Mucosa of rectum (tissue), 2 donors: ENCODE data around the gene ACOT4.
"Not testable (repeated sequence)": the region's sequence is repeated elsewhere in the genome, so short reads cannot be mapped to it uniquely, and the experiment has no call there.

ENCODE experiments used
- H3K27ac ChIP-seq, 2 donors: one replicate each; pipeline ENCODE4 v1.7.0; 2013; ENCODE audit warnings: inconsistent platforms in 2 of 2, low read depth in 2 of 2, low read length in 2 of 2
- H3K27me3 ChIP-seq, 2 donors: one replicate each; pipeline ENCODE4 v1.7.0; 2013; ENCODE audit warnings: low read length in 2 of 2; ENCODE audit not compliant: control insufficient read depth in 2 of 2, insufficient read depth in 2 of 2
- H3K36me3 ChIP-seq, 2 donors: one replicate each; pipeline ENCODE4 v1.7.0; 2013; ENCODE audit warnings: low read length in 2 of 2; ENCODE audit not compliant: control insufficient read depth in 2 of 2, insufficient read depth in 2 of 2
- H3K4me1 ChIP-seq, 2 donors: one replicate each; pipeline ENCODE4 v1.7.0; 2013; ENCODE audit warnings: low read length in 2 of 2, mild to moderate bottlenecking in 1 of 2; ENCODE audit not compliant: control insufficient read depth in 2 of 2, insufficient read depth in 2 of 2
- H3K4me3 ChIP-seq, 2 donors: one replicate each; pipeline ENCODE4 v1.7.0; 2013; ENCODE audit warnings: low read length in 2 of 2
- H3K9ac ChIP-seq, 2 donors: one replicate each; pipeline ENCODE4 v1.7.0; 2013; ENCODE audit warnings: low read length in 2 of 2, low read depth in 1 of 2, mild to moderate bottlenecking in 1 of 2
- H3K9me3 ChIP-seq, 2 donors: one replicate each; pipeline ENCODE4 v1.7.0; 2013; ENCODE audit warnings: low read length in 2 of 2; ENCODE audit not compliant: control insufficient read depth in 2 of 2
- donor health status: healthy.
- donor health status: Normal muscosa, but diverticular disease.

The ACOT4 gene

GRCh38 chr14:73566431-73566830 is 25.2 kb upstream of the ACOT4 start:
- H3K4me1 ChIP-seq: peaks cover 4 to 16% of the 10 kb centered on the region in 2 donors
- not testable (repeated sequence) for H3K27me3 ChIP-seq, H3K9ac ChIP-seq, H3K9me3 ChIP-seq, H3K36me3 ChIP-seq, H3K4me3 ChIP-seq, H3K27ac ChIP-seq

GRCh38 chr14:73566935-73567334 is 24.7 kb upstream of the ACOT4 start:
- H3K9ac ChIP-seq, H3K27me3 ChIP-seq, H3K9me3 ChIP-seq, H3K27ac ChIP-seq, H3K4me3 ChIP-seq, H3K36me3 ChIP-seq: not testable (repeated sequence)
- H3K4me1 ChIP-seq: peaks cover 4 to 16% of the 10 kb centered on the region in 2 donors

GRCh38 chr14:73567358-73567757 is 24.3 kb upstream of the ACOT4 start:
- Histone ChIP-seq H3K27ac (no peak overlapping the region), H3K27me3 (no peaks in the 10 kb centered on the region), H3K9ac (peak overlapping the region in 1 of 2 donors; percentile 94), H3K36me3 (no peaks in the 10 kb centered on the region), H3K9me3 (no peaks in the 10 kb centered on the region), H3K4me3 (peak overlapping the region in 1 of 2 donors; percentile 89), H3K4me1 (peaks cover 4 to 16% of the 10 kb centered on the region in 2 donors)

- H3K9ac ChIP-seq: peak overlapping the region; percentile 92 to 94
- H3K4me3 ChIP-seq: peak overlapping the region; percentile 83 to 89
- H3K4me1 ChIP-seq: peaks cover 4 to 16% of the 10 kb centered on the region in 2 donors
- no peaks in the 10 kb centered on the region for H3K9me3 ChIP-seq
- H3K27me3 ChIP-seq: no peaks in the 10 kb centered on the region
- H3K36me3 ChIP-seq: no peaks in the 10 kb centered on the region
- H3K27ac ChIP-seq: peak overlapping the region; percentile 92 to 95
Measured at GRCh38 chr14:73567951-73568885, 23.5 kb upstream of the ACOT4 start.

- Histone ChIP-seq H3K9ac (peak overlapping the region; percentile 92 to 94), H3K4me3 (peak overlapping the region; percentile 83 to 89)
Measured at GRCh38 chr14:73568886-73569184, 22.8 kb upstream of the ACOT4 start.

GRCh38 chr14:73569185-73569958 is 22.3 kb upstream of the ACOT4 start, which contains the start of gene ACOT2:
ACOT2 (plus strand) TSS chr14:73569213; CDS start chr14:73569241, 28 bp downstream.
- H3K27me3 ChIP-seq, H3K36me3 ChIP-seq, H3K9me3 ChIP-seq: not testable (repeated sequence)
- peak within 1 kb of the TSS; percentile 83 to 89 for H3K4me3 ChIP-seq
- H3K9ac ChIP-seq: peak within 1 kb of the TSS; percentile 92 to 94
- peaks cover 4 to 16% of the 10 kb centered on the region in 2 donors for H3K4me1 ChIP-seq
- H3K27ac ChIP-seq: peak within 1 kb of the TSS; percentile 92 to 95

More at GRCh38 chr14:73568886-73569184, 22.8 kb upstream of the ACOT4 start:
- not testable (repeated sequence) for H3K27me3 ChIP-seq, H3K36me3 ChIP-seq, H3K9me3 ChIP-seq
- Histone ChIP-seq H3K4me1 (peaks cover 4 to 16% of the 10 kb centered on the region in 2 donors), H3K27ac (peak overlapping the region; percentile 92 to 95)

- not testable (repeated sequence) for H3K36me3 ChIP-seq, H3K27me3 ChIP-seq, H3K9ac ChIP-seq, H3K4me3 ChIP-seq, H3K9me3 ChIP-seq, H3K27ac ChIP-seq
- peaks cover 4 to 16% of the 10 kb centered on the region in 2 donors for H3K4me1 ChIP-seq
Measured at GRCh38 chr14:73570913-73571312, 20.8 kb upstream of the ACOT4 start.

- not testable (repeated sequence) for H3K9me3 ChIP-seq, H3K27ac ChIP-seq, H3K27me3 ChIP-seq, H3K36me3 ChIP-seq, H3K4me1 ChIP-seq, H3K9ac ChIP-seq, H3K4me3 ChIP-seq
Measured at GRCh38 chr14:73573034-73573433, 18.6 kb upstream of the ACOT4 start.

- H3K9me3 ChIP-seq, H3K4me1 ChIP-seq, H3K9ac ChIP-seq, H3K4me3 ChIP-seq, H3K27me3 ChIP-seq, H3K27ac ChIP-seq, H3K36me3 ChIP-seq: not testable (repeated sequence)
Measured at GRCh38 chr14:73573740-73574139, 17.9 kb upstream of the ACOT4 start.

- not testable (repeated sequence) for H3K27ac ChIP-seq, H3K4me3 ChIP-seq, H3K9ac ChIP-seq, H3K9me3 ChIP-seq, H3K4me1 ChIP-seq, H3K36me3 ChIP-seq, H3K27me3 ChIP-seq
Measured at GRCh38 chr14:73574251-73574650, 17.4 kb upstream of the ACOT4 start.
